HL-60 (cell line): ENCODE results near the gene NACA2.
"Not testable (repeated sequence)": the region's sequence is repeated elsewhere in the genome, so short reads cannot be mapped to it uniquely, and the experiment has no call there.

Experiments
- DNase-seq, 2 experiments: peaks; one replicate each; pipeline ENCODE4 v3.0.0-alpha.2; 2010 to 2020; ENCODE audit warnings: low read depth in 1 of 2, low spot score in 1 of 2
- H3K27ac ChIP-seq: fragments of 250-450 bp; sonication (Bioruptor Pico); replicated peaks from 2 replicates; pipeline ENCODE4 v1.5.1; 2020; ENCODE audit warnings: mild to moderate bottlenecking, moderate library complexity
- H3K27me3 ChIP-seq: fragments of 250-450 bp; sonication (Bioruptor Pico); 2 replicates; pipeline ENCODE4 v1.5.1; 2021; ENCODE audit warnings: mild to moderate bottlenecking, moderate library complexity; ENCODE audit not compliant: insufficient read depth, poor library complexity, severe bottlenecking
- H3K4me3 ChIP-seq: replicated peaks from 2 replicates; pipeline ENCODE4 v1.5.1; 2011; ENCODE audit warnings: mild to moderate bottlenecking, control low read depth, low read length; ENCODE audit not compliant: insufficient read depth
- GABPA ChIP-seq: IDR thresholded peaks from 2 replicates; pipeline ENCODE4 v1.6.1; 2012; ENCODE audit warnings: low read depth
- POLR2AphosphoS5 ChIP-seq: IDR thresholded peaks from 2 replicates; pipeline ENCODE4 v1.6.1; 2012; ENCODE audit warnings: low read depth
- SPI1 ChIP-seq: IDR thresholded peaks from 2 replicates; pipeline ENCODE4 v1.6.1; 2012; ENCODE audit warnings: low read depth, mild to moderate bottlenecking, borderline replicate concordance
- TF ChIP-seq, protein P1 (sequence below): IDR thresholded peaks from 2 replicates; pipeline ENCODE4 v1.6.1; 2012; ENCODE audit warnings: low read depth; ENCODE audit not compliant: insufficient replicate concordance
- TF ChIP-seq, protein P2 (sequence below): IDR thresholded peaks from one replicate; pipeline ENCODE4 v1.5.1; 2011; ENCODE audit warnings: low read length, control low read depth, inconsistent platforms; ENCODE audit not compliant: insufficient read depth

Gene NACA2

GRCh38 chr17:61574542-61575351 is 16.3 kb downstream of the NACA2 start:
- H3K27ac ChIP-seq: no peak overlapping the region
- TF ChIP-seq SPI1 (no peak), GABPA (no peak), POLR2AphosphoS5 (no peak)
- TF ChIP-seq, protein P1, sequence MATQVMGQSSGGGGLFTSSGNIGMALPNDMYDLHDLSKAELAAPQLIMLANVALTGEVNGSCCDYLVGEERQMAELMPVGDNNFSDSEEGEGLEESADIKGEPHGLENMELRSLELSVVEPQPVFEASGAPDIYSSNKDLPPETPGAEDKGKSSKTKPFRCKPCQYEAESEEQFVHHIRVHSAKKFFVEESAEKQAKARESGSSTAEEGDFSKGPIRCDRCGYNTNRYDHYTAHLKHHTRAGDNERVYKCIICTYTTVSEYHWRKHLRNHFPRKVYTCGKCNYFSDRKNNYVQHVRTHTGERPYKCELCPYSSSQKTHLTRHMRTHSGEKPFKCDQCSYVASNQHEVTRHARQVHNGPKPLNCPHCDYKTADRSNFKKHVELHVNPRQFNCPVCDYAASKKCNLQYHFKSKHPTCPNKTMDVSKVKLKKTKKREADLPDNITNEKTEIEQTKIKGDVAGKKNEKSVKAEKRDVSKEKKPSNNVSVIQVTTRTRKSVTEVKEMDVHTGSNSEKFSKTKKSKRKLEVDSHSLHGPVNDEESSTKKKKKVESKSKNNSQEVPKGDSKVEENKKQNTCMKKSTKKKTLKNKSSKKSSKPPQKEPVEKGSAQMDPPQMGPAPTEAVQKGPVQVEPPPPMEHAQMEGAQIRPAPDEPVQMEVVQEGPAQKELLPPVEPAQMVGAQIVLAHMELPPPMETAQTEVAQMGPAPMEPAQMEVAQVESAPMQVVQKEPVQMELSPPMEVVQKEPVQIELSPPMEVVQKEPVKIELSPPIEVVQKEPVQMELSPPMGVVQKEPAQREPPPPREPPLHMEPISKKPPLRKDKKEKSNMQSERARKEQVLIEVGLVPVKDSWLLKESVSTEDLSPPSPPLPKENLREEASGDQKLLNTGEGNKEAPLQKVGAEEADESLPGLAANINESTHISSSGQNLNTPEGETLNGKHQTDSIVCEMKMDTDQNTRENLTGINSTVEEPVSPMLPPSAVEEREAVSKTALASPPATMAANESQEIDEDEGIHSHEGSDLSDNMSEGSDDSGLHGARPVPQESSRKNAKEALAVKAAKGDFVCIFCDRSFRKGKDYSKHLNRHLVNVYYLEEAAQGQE: no peak
- TF ChIP-seq, protein P2, sequence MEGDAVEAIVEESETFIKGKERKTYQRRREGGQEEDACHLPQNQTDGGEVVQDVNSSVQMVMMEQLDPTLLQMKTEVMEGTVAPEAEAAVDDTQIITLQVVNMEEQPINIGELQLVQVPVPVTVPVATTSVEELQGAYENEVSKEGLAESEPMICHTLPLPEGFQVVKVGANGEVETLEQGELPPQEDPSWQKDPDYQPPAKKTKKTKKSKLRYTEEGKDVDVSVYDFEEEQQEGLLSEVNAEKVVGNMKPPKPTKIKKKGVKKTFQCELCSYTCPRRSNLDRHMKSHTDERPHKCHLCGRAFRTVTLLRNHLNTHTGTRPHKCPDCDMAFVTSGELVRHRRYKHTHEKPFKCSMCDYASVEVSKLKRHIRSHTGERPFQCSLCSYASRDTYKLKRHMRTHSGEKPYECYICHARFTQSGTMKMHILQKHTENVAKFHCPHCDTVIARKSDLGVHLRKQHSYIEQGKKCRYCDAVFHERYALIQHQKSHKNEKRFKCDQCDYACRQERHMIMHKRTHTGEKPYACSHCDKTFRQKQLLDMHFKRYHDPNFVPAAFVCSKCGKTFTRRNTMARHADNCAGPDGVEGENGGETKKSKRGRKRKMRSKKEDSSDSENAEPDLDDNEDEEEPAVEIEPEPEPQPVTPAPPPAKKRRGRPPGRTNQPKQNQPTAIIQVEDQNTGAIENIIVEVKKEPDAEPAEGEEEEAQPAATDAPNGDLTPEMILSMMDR: no peak
- peaks cover 3% of the 10 kb centered on the region for H3K27me3 ChIP-seq
- H3K4me3 ChIP-seq: no peak overlapping the region
- DNase-seq: no peak

DNA sequence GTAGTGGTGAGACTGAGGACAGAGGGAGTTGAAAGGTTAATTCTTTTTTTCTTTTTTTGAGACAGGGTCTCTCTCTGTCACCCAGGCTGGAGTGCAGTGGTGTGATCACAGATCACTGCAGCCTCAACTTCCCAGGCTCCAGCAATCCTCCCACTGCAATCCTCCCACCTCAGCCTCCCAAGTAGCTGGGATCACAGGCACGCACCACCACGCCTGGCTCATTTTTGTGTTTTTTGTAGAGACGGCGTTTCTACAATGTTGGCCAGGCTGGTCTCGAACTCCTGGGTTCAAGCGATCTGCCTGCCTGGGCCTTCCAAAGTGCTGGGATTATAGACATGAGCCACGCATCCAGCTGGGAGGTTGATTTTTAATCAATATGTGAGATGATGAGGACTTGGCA is 18.5 kb downstream of the NACA2 start:
- not testable (repeated sequence) for H3K27me3 ChIP-seq, DNase-seq, H3K27ac ChIP-seq, H3K4me3 ChIP-seq

DNA sequence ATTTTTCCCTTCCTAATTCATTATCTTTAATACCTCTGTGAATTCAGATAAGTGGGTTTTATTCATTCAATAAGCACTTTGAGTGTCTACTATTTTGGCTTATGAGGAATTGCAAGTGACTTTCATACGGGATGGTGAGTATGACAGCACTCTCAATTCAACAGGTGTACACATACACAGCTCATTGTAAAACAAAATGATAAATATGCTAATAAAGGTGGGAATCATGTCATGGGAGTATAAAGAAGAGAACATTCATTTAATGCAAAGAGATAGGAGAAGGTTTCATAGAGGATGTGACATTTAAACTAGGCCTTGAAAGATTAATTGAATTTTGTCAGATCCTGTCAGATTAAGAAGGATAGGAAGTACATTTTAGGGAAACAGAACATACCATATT is 19.4 kb downstream of the NACA2 start:
- DNase-seq: no peak
- Histone ChIP-seq H3K27ac (no peak overlapping the region), H3K27me3 (no peaks in the 10 kb centered on the region), H3K4me3 (no peak overlapping the region)
- no peak for TF ChIP-seq SPI1
- TF ChIP-seq, protein P1: no peak
- no peak for TF ChIP-seq GABPA
- TF ChIP-seq POLR2AphosphoS5: no peak
- TF ChIP-seq, protein P2: no peak

DNA sequence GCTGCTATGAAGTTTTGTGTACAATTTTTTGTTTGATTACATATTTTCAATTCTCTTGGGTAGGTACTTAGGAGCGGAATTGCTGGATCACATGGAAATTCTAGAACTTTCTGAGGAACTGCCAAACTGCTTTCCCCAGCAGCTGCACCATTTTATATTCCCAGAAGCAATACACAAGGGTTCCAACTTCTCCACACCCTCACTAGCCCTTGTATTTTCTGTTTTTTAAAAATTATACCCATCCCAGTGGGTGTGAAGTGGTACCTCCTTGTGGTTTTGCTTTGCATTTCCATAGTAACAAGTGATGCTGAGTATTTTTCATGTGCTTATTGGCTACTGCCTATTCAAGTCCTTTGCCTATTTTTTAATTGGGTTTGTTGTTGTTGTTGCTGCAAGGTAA is 20.9 kb downstream of the NACA2 start:
- no peak for DNase-seq

More for the DNA sequence above, 20.9 kb downstream of the NACA2 start:
- Histone ChIP-seq H3K27me3 (no peaks in the 10 kb centered on the region), H3K4me3 (no peak overlapping the region), H3K27ac (no peak overlapping the region)
- TF ChIP-seq, protein P1: no peak
- no peak for TF ChIP-seq GABPA
- TF ChIP-seq, protein P2: no peak
- TF ChIP-seq POLR2AphosphoS5: no peak
- TF ChIP-seq SPI1: no peak
